ENCODE data around the gene ZNF804A. TPM values are rescaled to one million over a fixed set of nuclear protein-coding genes. Genes with fewer than 3 reads are reported as not detected.

ZNF804A gene
- total RNA-seq = not detected

DNA sequence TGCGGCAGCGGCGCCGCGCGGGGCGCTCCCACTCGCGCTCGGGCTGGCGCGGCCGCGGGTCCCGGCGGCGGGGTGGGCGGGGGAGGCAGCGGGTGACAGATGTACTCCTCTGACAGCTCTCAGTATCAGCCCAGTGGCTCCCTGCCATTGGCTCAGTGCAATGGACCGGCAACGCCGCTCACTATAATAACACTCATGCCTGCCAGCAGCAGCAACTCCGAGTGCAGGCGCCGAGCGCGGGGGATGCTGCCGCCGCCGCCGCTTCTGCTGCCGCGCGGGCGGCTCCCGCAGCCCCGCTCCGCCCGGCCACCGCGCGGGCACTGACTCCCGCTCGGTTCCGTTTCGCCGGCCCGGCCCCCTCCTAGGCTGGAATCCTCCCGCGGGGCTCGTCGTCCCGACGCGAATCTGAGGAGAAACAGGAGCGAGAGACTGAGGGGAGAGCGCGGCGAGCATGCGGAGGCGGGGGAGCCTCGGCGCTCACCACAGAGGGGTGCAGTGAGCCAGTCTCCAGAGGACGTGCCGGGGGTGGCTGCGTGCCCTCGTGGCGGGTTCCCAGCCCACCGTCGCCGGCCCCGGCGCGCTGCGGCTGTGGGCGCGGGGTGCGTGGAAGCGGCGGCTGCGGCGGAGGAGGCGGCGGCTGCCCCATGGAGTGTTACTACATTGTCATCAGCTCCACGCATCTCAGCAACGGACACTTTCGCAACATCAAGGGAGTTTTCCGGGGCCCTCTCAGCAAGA lies at the start of gene ZNF804A:
Gene ZNF804A (plus strand): TSS at position 214 of the 738 bp plus-strand sequence. CDS start 431 bp downstream, at position 645.
- Mint-ChIP-seq H3K27me3 (peaks cover 39% of the 10 kb centered on the region), H3K4me3 (peak within 1 kb of the TSS; percentile 28), H3K4me1 (peaks cover 9% of the 10 kb centered on the region), H3K9me3 (no peaks in the 10 kb centered on the region), H3K36me3 (ENCODE audit: low read depth) (no peaks in the 10 kb centered on the region), H3K27ac (no peak within 1 kb of the TSS)
- DNase-seq = no peak
- ChIA-PET CTCF (no interaction called here), POLR2A (interaction anchor here (0.6 kb wide), 1 partner anchor 923 kb away, joined by 3 read pairs; no protein-coding TSS in a partner anchor)

DNA sequence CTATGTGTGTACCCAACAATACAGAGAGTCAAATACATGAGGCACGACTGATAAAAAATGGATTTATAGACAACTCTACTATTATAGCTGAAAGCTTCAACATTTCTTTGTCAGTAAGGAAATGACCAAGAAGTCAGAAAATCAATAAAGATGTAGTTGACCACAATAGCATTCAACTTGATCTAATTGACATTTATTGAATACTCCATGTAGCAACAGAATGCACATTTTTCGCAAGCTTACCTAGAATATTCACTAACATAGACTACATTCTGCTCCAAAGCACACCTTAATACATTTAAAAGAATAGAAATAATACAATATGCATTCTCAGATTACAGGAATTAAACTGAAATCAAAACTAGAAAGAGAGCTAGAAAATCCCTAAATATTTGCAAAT lies 49.2 kb upstream of the ZNF804A start:
- no peak for DNase-seq
- no peaks in the 10 kb centered on the region for H3K4me1 Mint-ChIP-seq
- POLR2A ChIA-PET = no interaction called here
- H3K27me3 Mint-ChIP-seq = no peaks in the 10 kb centered on the region
- CTCF ChIA-PET = no interaction called here
- no peaks in the 10 kb centered on the region for H3K9me3 Mint-ChIP-seq
- H3K27ac Mint-ChIP-seq = no peak overlapping the region
- H3K36me3 Mint-ChIP-seq (ENCODE audit: low read depth) = no peaks in the 10 kb centered on the region
- no peak overlapping the region for H3K4me3 Mint-ChIP-seq

DNA sequence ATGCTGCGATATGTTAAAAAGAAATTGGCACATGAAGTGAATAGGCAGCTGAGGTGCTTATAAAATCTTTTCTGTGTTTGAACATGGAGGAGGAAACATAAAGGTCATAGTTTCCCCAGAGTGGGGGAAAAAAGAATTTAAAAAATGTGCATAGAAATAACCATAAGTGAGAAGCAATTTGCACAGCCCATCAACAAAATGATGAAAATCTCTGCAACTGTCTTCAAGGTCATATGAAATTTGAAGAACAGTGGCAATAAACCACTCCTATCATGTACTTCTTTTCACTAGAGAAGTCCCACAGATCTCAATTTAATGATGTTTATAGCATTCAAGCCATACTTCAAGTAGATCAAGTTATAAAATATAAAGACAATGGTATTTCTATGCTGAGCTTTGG lies 46.7 kb upstream of the ZNF804A start:
- no peak for DNase-seq
- Mint-ChIP-seq H3K27ac (no peak overlapping the region), H3K4me1 (no peaks in the 10 kb centered on the region), H3K36me3 (ENCODE audit: low read depth) (no peaks in the 10 kb centered on the region), H3K27me3 (no peaks in the 10 kb centered on the region), H3K4me3 (no peak overlapping the region), H3K9me3 (no peaks in the 10 kb centered on the region)
- ChIA-PET POLR2A (no interaction called here), CTCF (no interaction called here)

DNA sequence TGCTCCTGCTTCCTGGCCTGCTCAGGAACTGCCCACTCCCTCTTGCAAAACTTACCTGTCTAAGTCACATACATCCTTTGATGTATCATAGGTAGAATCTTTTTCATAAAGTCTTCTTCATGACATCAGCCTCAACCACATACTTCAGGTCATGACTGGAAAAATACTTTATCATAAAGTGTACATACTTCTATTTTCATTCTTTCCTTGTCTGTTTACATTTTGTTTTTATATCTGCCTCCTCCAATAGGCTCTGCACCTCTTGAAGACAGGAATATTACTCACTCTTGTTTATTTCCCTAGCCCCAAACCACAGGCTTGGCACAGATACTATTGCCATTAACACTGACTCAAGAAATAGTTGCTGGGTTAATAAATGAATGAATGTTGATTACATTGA lies 43.6 kb upstream of the ZNF804A start:
- ChIA-PET CTCF (no interaction called here), POLR2A (no interaction called here)
- Mint-ChIP-seq H3K9me3 (no peaks in the 10 kb centered on the region), H3K4me1 (no peaks in the 10 kb centered on the region), H3K4me3 (no peak overlapping the region), H3K27ac (no peak overlapping the region), H3K27me3 (no peaks in the 10 kb centered on the region), H3K36me3 (ENCODE audit: low read depth) (no peaks in the 10 kb centered on the region)
- no peak for DNase-seq

DNA sequence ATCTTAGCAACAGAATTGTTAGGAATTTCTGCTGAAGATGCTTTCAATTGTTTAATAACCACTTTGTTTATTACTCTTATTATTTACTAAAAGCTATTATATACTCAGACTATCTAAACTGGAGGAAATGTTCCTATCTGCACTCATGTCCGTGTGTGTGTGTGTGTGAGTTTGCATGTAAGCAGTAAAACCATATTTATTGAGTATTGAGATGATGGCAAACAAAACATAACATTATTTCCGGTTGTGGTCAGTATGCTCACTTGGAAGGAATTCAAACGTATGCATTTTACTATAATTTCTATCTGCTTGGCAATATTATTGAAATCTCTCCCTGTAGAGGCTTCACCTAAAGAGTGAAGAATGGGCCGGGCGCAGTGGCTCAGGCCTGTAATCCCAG lies 43.0 kb upstream of the ZNF804A start:
- POLR2A ChIA-PET = no interaction called here
- CTCF ChIA-PET = no interaction called here

DNA sequence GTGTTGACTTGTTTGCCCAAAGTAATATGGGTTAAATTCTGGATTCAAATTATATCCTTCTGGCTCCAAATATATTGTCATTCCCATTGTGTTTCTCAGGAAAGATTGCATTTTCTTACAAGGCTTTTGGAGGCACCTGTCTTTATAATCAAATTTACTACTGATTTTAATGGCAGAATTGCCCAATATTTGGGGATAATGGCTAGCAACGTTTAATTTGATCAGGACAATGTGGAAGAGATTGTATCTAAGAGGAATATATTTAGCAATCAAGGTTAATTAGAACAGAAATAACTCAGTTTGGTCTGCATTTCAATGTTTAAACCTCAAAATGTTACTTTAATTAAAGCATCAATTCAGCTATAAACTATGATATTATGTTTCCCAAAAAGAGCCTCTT lies 41.7 kb upstream of the ZNF804A start:
- Mint-ChIP-seq H3K9me3 (no peaks in the 10 kb centered on the region), H3K36me3 (ENCODE audit: low read depth) (no peaks in the 10 kb centered on the region), H3K4me1 (no peaks in the 10 kb centered on the region), H3K4me3 (no peak overlapping the region), H3K27ac (no peak overlapping the region), H3K27me3 (no peaks in the 10 kb centered on the region)
- CTCF ChIA-PET = no interaction called here
- no peak for DNase-seq
- POLR2A ChIA-PET = no interaction called here

More for the DNA sequence above, 43.0 kb upstream of the ZNF804A start:
- Mint-ChIP-seq H3K4me1 (no peaks in the 10 kb centered on the region), H3K36me3 (ENCODE audit: low read depth) (no peaks in the 10 kb centered on the region), H3K4me3 (no peak overlapping the region), H3K9me3 (no peaks in the 10 kb centered on the region), H3K27me3 (no peaks in the 10 kb centered on the region), H3K27ac (no peak overlapping the region)
- no peak for DNase-seq

DNA sequence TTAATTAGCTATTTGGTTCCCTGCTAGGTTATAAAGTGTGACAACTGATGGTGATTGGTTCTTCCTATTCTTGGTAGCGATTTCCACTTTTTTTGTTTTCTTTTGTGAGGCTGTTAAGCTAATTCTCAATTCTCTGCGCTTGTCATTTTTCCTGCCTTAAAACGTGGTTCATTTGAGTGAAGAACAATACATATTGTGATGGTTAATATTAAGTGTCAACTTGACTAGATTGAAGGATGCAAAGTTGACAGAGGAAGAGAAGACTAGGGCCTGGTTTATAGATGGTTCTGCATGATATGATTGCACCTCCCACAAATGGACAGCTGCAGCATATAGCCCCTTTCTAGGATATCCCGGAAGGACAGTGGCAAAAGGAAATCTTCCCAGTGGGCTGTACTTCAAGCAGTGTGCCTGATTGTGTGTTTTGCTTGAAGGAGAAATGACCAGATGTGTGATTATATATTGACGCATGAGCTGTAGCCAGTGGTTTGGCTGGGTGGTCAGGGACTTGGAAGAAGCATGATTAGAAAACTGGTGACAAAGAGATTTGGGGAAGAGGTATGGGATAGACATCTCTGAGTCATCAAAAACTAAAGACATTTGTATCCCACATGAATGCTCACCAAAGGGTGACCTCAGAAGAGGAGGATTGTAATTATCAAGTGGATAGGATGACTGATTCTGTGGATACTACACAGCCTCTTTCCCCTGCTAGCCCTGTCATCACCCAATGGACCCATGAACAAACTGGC lies 39.4 kb upstream of the ZNF804A start:
- H3K9me3 Mint-ChIP-seq = peaks cover 3% of the 10 kb centered on the region
- no peak overlapping the region for H3K4me3 Mint-ChIP-seq
- H3K27me3 Mint-ChIP-seq = no peaks in the 10 kb centered on the region
- H3K27ac Mint-ChIP-seq = no peak overlapping the region
- DNase-seq = no peak
- no peaks in the 10 kb centered on the region for H3K36me3 Mint-ChIP-seq (ENCODE audit: low read depth)
- ChIA-PET POLR2A (no interaction called here), CTCF (no interaction called here)
- H3K4me1 Mint-ChIP-seq = no peaks in the 10 kb centered on the region

DNA sequence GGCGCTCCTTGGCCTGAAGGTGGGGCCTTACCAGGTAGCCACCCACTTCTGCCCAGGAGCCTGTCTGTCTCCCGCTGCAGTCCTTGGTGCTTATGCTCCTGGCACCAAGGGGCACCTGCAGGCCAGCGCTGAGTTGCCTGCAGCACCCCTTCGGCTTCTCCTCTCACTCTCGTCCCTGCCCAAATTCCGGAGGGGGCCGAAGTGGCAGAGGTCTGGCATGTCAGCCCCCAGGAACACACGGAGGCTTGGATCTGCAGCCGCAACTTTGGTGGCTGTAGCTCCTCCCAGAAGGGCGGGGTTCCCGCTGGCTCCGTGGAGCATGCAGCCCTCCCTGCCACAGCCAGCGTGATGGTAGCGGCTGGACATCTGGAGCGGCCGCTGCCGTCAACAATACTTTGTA lies 37.7 kb upstream of the ZNF804A start:
- no peaks in the 10 kb centered on the region for H3K27me3 Mint-ChIP-seq
- no peak for DNase-seq
- ChIA-PET POLR2A (no interaction called here), CTCF (no interaction called here)
- no peak overlapping the region for H3K27ac Mint-ChIP-seq
- no peak overlapping the region for H3K4me3 Mint-ChIP-seq
- no peaks in the 10 kb centered on the region for H3K4me1 Mint-ChIP-seq
- H3K36me3 Mint-ChIP-seq (ENCODE audit: low read depth) = no peaks in the 10 kb centered on the region
- peaks cover 3% of the 10 kb centered on the region for H3K9me3 Mint-ChIP-seq

DNA sequence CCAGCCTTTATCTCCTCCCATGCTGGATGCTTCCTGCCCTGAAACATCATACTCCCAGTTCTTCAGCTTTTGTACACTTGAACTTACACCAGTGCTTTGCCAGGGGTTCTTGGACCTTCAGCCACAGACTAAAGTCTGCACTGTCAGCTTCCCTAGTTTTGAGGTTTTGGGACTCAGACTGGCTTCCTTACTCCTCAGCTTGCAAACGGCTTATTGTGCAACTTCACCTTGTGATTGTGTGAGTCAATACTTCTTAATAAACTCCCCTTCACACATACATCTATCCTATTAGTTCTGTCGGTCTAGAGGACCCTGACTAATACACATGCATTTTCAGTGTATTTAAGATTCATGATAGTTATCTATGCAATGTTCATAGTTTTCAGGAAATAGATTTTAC lies 35.8 kb upstream of the ZNF804A start:
- Mint-ChIP-seq H3K4me3 (no peak overlapping the region), H3K4me1 (no peaks in the 10 kb centered on the region), H3K27ac (no peak overlapping the region), H3K27me3 (no peaks in the 10 kb centered on the region), H3K36me3 (ENCODE audit: low read depth) (no peaks in the 10 kb centered on the region), H3K9me3 (peaks cover 7% of the 10 kb centered on the region)
- no peak for DNase-seq
- CTCF ChIA-PET = no interaction called here
- POLR2A ChIA-PET = no interaction called here

DNA sequence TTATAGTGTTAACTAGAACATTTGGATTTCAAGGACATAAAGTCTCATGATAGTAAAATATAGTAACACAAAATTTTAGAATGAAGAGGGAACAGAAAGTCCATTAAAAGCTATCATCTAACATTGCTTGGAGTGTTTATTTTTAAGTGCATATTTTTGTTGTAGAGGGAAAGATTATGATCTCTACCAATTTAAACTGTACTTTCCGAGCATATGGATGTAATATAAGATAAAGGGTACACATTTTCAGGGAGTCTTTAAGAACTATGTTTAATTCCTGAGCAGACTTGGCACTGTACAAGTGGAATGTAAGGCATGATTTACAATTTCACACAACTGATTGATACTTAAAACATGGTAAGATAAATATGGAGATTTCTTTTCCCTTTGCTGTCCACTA lies 34.2 kb upstream of the ZNF804A start:
- CTCF ChIA-PET = no interaction called here
- Mint-ChIP-seq H3K4me3 (no peak overlapping the region), H3K27me3 (no peaks in the 10 kb centered on the region), H3K27ac (no peak overlapping the region), H3K36me3 (ENCODE audit: low read depth) (no peaks in the 10 kb centered on the region), H3K9me3 (peaks cover 7% of the 10 kb centered on the region), H3K4me1 (no peaks in the 10 kb centered on the region)
- POLR2A ChIA-PET = no interaction called here
- DNase-seq = no peak

DNA sequence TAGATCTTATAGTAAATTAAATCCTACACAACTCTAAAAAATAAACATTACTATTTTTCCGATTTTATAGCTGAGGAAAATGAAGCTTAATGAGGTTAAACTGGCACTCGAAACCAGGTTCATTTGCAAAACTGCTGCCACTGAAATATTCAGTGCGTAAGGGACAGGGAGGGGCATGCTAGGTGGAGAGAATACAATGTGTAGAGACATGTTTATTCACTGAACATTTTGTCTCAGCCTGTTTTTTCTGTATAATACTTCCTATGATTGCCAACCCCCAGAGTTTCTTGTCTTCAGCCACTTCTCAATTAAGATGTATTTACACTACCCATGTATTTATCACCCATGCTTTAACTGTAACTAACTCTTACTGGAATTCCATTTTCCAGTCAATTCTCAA lies 31.6 kb upstream of the ZNF804A start:
- DNase-seq = no peak
- no peaks in the 10 kb centered on the region for H3K36me3 Mint-ChIP-seq (ENCODE audit: low read depth)
- no peaks in the 10 kb centered on the region for H3K4me1 Mint-ChIP-seq
- H3K27ac Mint-ChIP-seq = no peak overlapping the region
- ChIA-PET POLR2A (no interaction called here), CTCF (no interaction called here)
- H3K9me3 Mint-ChIP-seq = peaks cover 7% of the 10 kb centered on the region
- no peaks in the 10 kb centered on the region for H3K27me3 Mint-ChIP-seq
- H3K4me3 Mint-ChIP-seq = no peak overlapping the region

DNA sequence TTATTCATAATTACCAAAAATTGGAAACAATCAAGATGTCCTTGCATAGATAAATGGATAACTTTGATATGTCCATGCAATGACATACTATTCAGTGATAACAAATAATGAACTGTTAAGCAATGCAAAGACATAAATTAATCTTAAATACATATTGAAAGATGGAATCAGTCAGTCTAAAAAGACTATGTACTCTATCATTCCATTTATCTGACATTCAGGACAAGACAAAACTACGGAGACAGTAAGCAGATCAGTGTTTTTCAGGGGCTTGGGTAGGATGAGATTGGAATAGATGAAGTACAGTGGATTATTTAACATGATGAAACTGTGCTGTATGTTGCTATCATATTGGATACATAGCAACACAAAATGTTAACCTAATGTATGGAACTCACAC lies 21.3 kb upstream of the ZNF804A start:
- no peak for DNase-seq
- H3K9me3 Mint-ChIP-seq = peaks cover 4% of the 10 kb centered on the region
- H3K4me3 Mint-ChIP-seq = no peak overlapping the region
- no peaks in the 10 kb centered on the region for H3K4me1 Mint-ChIP-seq
- H3K27me3 Mint-ChIP-seq = no peaks in the 10 kb centered on the region
- ChIA-PET CTCF (no interaction called here), POLR2A (no interaction called here)
- H3K27ac Mint-ChIP-seq = no peak overlapping the region
- no peaks in the 10 kb centered on the region for H3K36me3 Mint-ChIP-seq (ENCODE audit: low read depth)

DNA sequence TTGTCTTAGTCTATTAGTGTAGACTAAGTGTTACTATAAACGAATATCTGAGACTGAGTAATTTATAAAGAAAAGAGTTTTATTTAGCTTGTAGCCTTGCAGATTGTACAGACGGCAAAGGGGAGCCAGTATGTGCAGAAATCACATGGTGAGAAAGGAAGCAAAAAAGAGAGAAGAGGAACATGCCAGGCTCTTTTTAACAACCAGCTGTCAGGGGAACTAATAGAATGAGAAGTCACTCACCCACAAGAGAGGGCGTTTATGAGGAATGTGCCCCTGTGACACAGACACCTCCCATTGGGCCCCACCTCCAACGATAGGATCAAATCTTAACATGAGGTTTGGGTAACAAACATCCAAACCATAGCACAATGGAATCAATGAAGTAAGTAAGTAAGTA lies 20.6 kb upstream of the ZNF804A start:
- H3K27ac Mint-ChIP-seq = no peak overlapping the region
- no peaks in the 10 kb centered on the region for H3K36me3 Mint-ChIP-seq (ENCODE audit: low read depth)
- ChIA-PET CTCF (no interaction called here), POLR2A (no interaction called here)
- peaks cover 4% of the 10 kb centered on the region for H3K9me3 Mint-ChIP-seq
- H3K4me1 Mint-ChIP-seq = no peaks in the 10 kb centered on the region
- no peak overlapping the region for H3K4me3 Mint-ChIP-seq
- no peaks in the 10 kb centered on the region for H3K27me3 Mint-ChIP-seq
- DNase-seq = no peak

DNA sequence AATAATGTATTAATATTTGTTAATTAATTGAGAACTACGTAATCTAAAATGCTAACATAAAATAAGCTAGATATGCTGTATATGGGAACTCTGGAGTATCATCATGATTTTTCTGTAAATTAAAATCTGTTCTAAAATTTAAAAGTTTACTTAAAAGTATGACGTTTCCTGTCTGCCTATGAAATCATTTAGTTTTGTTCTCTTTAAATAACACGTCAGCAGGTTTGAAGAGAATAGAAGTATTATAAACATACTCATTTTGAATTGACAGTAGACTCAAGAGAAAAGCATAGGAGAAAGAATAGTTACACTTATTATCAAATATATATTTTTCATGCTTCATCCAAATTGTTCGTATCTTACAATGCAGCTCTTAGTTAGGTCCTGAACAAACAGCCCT lies 19.1 kb upstream of the ZNF804A start:
- Mint-ChIP-seq H3K4me3 (no peak overlapping the region), H3K36me3 (ENCODE audit: low read depth) (no peaks in the 10 kb centered on the region), H3K27me3 (no peaks in the 10 kb centered on the region), H3K27ac (no peak overlapping the region), H3K4me1 (no peaks in the 10 kb centered on the region), H3K9me3 (peaks cover 3% of the 10 kb centered on the region)
- POLR2A ChIA-PET = no interaction called here
- CTCF ChIA-PET = no interaction called here
- DNase-seq = no peak

Measured in activated CD4-positive, alpha-beta memory T cell treated with anti-CD3 and anti-CD28 coated beads, Interleukin-2, amount 10 ng/mL, durations not matched to agents 7 days and 5 days (primary cell).